Measurements from ENCODE around the gene PRR14L.
"Not testable (repeated sequence)": the region's sequence is repeated elsewhere in the genome, so short reads cannot be mapped to it uniquely, and the experiment has no call there.

- not testable (repeated sequence) for TF ChIP-seq POLR2AphosphoS5, CTCF (IDR thresholded peaks at IDR 0.05)
Measured at GRCh38 chr22:31711226-31711625, 38.7 kb downstream of the PRR14L start.

Data from upper lobe of left lung (tissue), 4 donors.